HFFc6 (cell line): ENCODE results near the gene PSMD13. TPM values are rescaled to one million over a fixed set of nuclear protein-coding genes. Genes with fewer than 3 reads are reported as not detected.

Experiments
- DNase-seq: peaks from one replicate; pipeline ENCODE4 v3.0.0-alpha.2; 2018
- H3K27ac Mint-ChIP-seq: 2 replicates; pipeline ENCODE4 v1.8.0; 2020; ENCODE audit warnings: mild to moderate bottlenecking, mixed read lengths
- H3K27me3 Mint-ChIP-seq: 2 replicates; pipeline ENCODE4 v1.8.0; 2021; ENCODE audit warnings: mild to moderate bottlenecking, moderate library complexity, mixed read lengths; ENCODE audit not compliant: insufficient read depth
- H3K36me3 Mint-ChIP-seq: 2 replicates; pipeline ENCODE4 v1.8.0; 2021; ENCODE audit warnings: low read depth, mixed read lengths
- H3K4me1 Mint-ChIP-seq: 2 replicates; pipeline ENCODE4 v1.8.0; 2020; ENCODE audit warnings: low read depth, mixed read lengths
- H3K4me3 Mint-ChIP-seq: 2 replicates; pipeline ENCODE4 v1.8.0; 2020; ENCODE audit warnings: mild to moderate bottlenecking, moderate library complexity, mixed read lengths
- H3K9me3 Mint-ChIP-seq: 2 replicates; pipeline ENCODE4 v1.8.0; 2020; ENCODE audit warnings: mild to moderate bottlenecking, mixed read lengths
- total RNA-seq, 6 experiments: library from RNA; stranded (reverse); fragmentation: NEBNext Ultra II Directional; extraction: Animal tissue kit (Norgen Biotek cat#: 25700); gene quantifications; 2 replicates in 1 of 6; 3 replicates in 5 of 6; pipeline ENCODE4 v1.2.3, GENCODE V29; 2021
- TF ChIP-seq, protein P1 (sequence below): fragments of 200-600 bp; sonication (generic); IDR thresholded peaks from 2 replicates; pipeline ENCODE4 v1.5.0; 2021; ENCODE audit warnings: antibody characterized with exemption, mild to moderate bottlenecking

The PSMD13 gene
- total RNA-seq, 6 experiments from 2014 or later, result 167 to 180 (median 172) TPM

GRCh38 chr11:288478-289397, 52.0 kb downstream of the PSMD13 start, which contains the start of gene PGGHG:
Gene PGGHG, plus strand, starts transcription at chr11:289126. Its CDS starts 691 bp downstream, at chr11:289817.
- Mint-ChIP-seq H3K4me1 (no peaks in the 10 kb centered on the region), H3K27ac (no peak within 1 kb of the TSS), H3K27me3 (peaks cover 4% of the 10 kb centered on the region; the same call in 1 of the 2 replicates), H3K36me3 (no peaks in the 10 kb centered on the region), H3K4me3 (peak within 1 kb of the TSS; percentile 66), H3K9me3 (no peaks in the 10 kb centered on the region)
- DNase-seq, result no peak
- TF ChIP-seq, protein P1, sequence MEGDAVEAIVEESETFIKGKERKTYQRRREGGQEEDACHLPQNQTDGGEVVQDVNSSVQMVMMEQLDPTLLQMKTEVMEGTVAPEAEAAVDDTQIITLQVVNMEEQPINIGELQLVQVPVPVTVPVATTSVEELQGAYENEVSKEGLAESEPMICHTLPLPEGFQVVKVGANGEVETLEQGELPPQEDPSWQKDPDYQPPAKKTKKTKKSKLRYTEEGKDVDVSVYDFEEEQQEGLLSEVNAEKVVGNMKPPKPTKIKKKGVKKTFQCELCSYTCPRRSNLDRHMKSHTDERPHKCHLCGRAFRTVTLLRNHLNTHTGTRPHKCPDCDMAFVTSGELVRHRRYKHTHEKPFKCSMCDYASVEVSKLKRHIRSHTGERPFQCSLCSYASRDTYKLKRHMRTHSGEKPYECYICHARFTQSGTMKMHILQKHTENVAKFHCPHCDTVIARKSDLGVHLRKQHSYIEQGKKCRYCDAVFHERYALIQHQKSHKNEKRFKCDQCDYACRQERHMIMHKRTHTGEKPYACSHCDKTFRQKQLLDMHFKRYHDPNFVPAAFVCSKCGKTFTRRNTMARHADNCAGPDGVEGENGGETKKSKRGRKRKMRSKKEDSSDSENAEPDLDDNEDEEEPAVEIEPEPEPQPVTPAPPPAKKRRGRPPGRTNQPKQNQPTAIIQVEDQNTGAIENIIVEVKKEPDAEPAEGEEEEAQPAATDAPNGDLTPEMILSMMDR, result no peak

DNA sequence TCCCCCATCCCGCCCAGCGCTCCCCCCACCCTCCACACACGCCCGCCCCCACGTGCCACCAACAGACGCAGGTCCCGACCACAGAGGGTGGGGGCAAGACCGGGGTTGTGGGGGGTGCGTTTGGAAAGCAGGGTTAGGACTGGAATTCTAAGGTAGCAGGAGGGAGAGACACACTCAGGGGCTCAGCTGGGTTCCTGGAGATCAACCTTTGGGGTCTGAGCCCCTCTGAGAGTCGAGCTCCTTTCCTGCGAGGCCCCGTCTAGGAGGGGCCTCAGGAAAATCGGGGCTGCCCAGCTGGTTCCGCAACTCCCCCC, 52.6 kb downstream of the PSMD13 start:
- TF ChIP-seq, protein P1, result no peak
- Mint-ChIP-seq H3K36me3 (no peaks in the 10 kb centered on the region), H3K4me3 (peak overlapping the region; percentile 47; the same call in 1 of the 2 replicates), H3K27ac (no peak overlapping the region), H3K27me3 (peaks cover 4% of the 10 kb centered on the region; the same call in 1 of the 2 replicates), H3K9me3 (no peaks in the 10 kb centered on the region), H3K4me1 (no peaks in the 10 kb centered on the region)
- DNase-seq, result no peak

- no peaks in the 10 kb centered on the region for H3K4me1 Mint-ChIP-seq
Observed at GRCh38 chr11:289712-290620, 53.2 kb downstream of the PSMD13 start.

GRCh38 chr11:290621-291231, 54.0 kb downstream of the PSMD13 start:
- Mint-ChIP-seq H3K9me3 (no peaks in the 10 kb centered on the region), H3K4me3 (no peak overlapping the region), H3K4me1 (no peaks in the 10 kb centered on the region), H3K27me3 (peaks cover 4% of the 10 kb centered on the region; the same call in 1 of the 2 replicates), H3K27ac (no peak overlapping the region), H3K36me3 (no peaks in the 10 kb centered on the region)
- TF ChIP-seq, protein P1, result no peak
- no peak for DNase-seq

More at GRCh38 chr11:289712-290620, 53.2 kb downstream of the PSMD13 start:
- no peak for DNase-seq
- no peaks in the 10 kb centered on the region for H3K36me3 Mint-ChIP-seq
- H3K9me3 Mint-ChIP-seq, result no peaks in the 10 kb centered on the region
- TF ChIP-seq, protein P1, result no peak
- no peak overlapping the region for H3K27ac Mint-ChIP-seq
- no peak overlapping the region for H3K4me3 Mint-ChIP-seq
- H3K27me3 Mint-ChIP-seq, result peaks cover 4% of the 10 kb centered on the region; the same call in 1 of the 2 replicates
